H1 (cell line): ENCODE data around the gene ROR1. TPM values are rescaled to one million over a fixed set of nuclear protein-coding genes. Genes with fewer than 3 reads are reported as not detected.

ENCODE experiments used
- CTBP2 ChIP-seq: IDR thresholded peaks from 2 replicates; pipeline ENCODE4 v1.7.0; 2011; ENCODE audit warnings: borderline replicate concordance, mild to moderate bottlenecking, moderate library complexity, mixed read lengths, low read length; ENCODE audit not compliant: insufficient read depth, insufficient read length
- EGR1 ChIP-seq: IDR thresholded peaks from 2 replicates; pipeline ENCODE4 v1.6.1; 2011; ENCODE audit warnings: low read depth, low read length, borderline replicate concordance
- JUND ChIP-seq: IDR thresholded peaks from 2 replicates; pipeline ENCODE4 v1.6.1; 2011; ENCODE audit warnings: mild to moderate bottlenecking, improper control_type of control experiment, low read length
- polyA plus RNA-seq, 7 experiments: library from polyadenylated mRNA; depleted of rRNA in 3 of 7; stranded (reverse) in 5 of 7; unstranded in 2 of 7; fragments of >200 nt in 5 of 7; fragments of 200-250 nt in 2 of 7; gene quantifications; 1 replicate in 5 of 7; 2 replicates in 1 of 7; 4 replicates in 1 of 7; pipeline versions ENCODE4 v1.2.1 to v1.2.3, GENCODE V29; 2011 to 2013; ENCODE audit warnings: missing spikeins in 2 of 7, mixed read lengths in 2 of 7
- total RNA-seq: library from RNA; stranded (reverse); fragmentation: NEBNext Ultra II Directional; extraction: Animal tissue kit (Norgen Biotek cat#: 25700); gene quantifications from 2 replicates; pipeline ENCODE4 v1.2.1, GENCODE V29; 2021

The ROR1 gene
- total and polyA plus RNA-seq, 2 of the 8 experiments (the other 6 are each of a cell fraction or from before 2014, with no cell fraction given), result 33.6 to 73.6 TPM

DNA sequence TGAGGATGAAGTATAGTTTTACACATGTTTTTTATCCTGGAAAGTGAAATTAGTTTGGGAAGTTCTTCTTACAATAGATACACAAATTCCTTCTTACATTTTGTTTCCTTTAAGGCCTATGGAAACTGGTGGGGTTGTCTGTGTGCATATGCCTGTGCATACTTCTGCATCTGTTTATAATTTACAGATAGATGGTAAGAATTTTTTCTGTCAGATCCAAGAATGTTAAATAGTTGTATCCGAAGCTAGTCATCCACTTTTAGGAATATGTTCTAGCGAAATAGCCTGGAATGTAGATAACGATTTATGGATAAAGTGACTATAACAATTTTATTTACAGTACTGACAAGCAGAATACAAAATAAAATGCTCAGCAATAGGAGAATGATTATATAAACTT is 194.1 kb downstream of the ROR1 start (continued):
- TF ChIP-seq CTBP2 (no peak), EGR1 (no peak), JUND (no peak)
